Duodenal mucosa (tissue), 2 donors: ENCODE measurements around the gene SEMA4D.

Source experiments
- H3K27ac ChIP-seq: one replicate; pipeline ENCODE4 v1.7.0; 2013; ENCODE audit warnings: low read depth, low read length
- H3K27me3 ChIP-seq, 2 donors: one replicate each; pipeline ENCODE4 v1.7.0; 2013; ENCODE audit warnings: low read length in 2 of 2, control low read depth in 1 of 2; ENCODE audit not compliant: insufficient read depth in 2 of 2, control insufficient read depth in 1 of 2
- H3K36me3 ChIP-seq, 2 donors: one replicate each; pipeline ENCODE4 v1.7.0; 2013; ENCODE audit warnings: low read length in 2 of 2, control low read depth in 1 of 2; ENCODE audit not compliant: insufficient read depth in 2 of 2, control insufficient read depth in 1 of 2
- H3K4me1 ChIP-seq, 2 donors: one replicate each; pipeline ENCODE4 v1.7.0; 2013; ENCODE audit warnings: low read length in 2 of 2, control low read depth in 1 of 2; ENCODE audit not compliant: insufficient read depth in 2 of 2, control insufficient read depth in 1 of 2
- H3K4me3 ChIP-seq, 2 donors: one replicate each; pipeline ENCODE4 v1.7.0; 2013; ENCODE audit warnings: low read length in 2 of 2, low read depth in 1 of 2
- H3K9ac ChIP-seq, 2 donors: one replicate each; pipeline ENCODE4 v1.7.0; 2013; ENCODE audit warnings: low read length in 2 of 2, low read depth in 1 of 2
- H3K9me3 ChIP-seq, 2 donors: one replicate each; pipeline ENCODE4 v1.7.0; 2013; ENCODE audit warnings: low read length in 2 of 2, control low read depth in 1 of 2; ENCODE audit not compliant: control insufficient read depth in 1 of 2

SEMA4D gene

GRCh38 chr9:89404074-89404473 lies 93.8 kb downstream of the SEMA4D start:
- peaks cover 5 to 28% of the 10 kb centered on the region in 2 donors for H3K36me3 ChIP-seq
- H3K9me3 ChIP-seq: no peaks in the 10 kb centered on the region
- no peak overlapping the region for H3K4me3 ChIP-seq
- H3K27me3 ChIP-seq: no peaks in the 10 kb centered on the region
- no peak overlapping the region for H3K9ac ChIP-seq
- no peak overlapping the region for H3K27ac ChIP-seq
- peaks cover 30 to 35% of the 10 kb centered on the region in 2 donors for H3K4me1 ChIP-seq

GRCh38 chr9:89402695-89403427 lies 95.1 kb downstream of the SEMA4D start:
- Histone ChIP-seq H3K9ac (no peak overlapping the region), H3K4me1 (peaks cover 19 to 24% of the 10 kb centered on the region in 2 donors), H3K27me3 (no peaks in the 10 kb centered on the region), H3K4me3 (no peak overlapping the region), H3K27ac (no peak overlapping the region), H3K36me3 (peaks cover 8 to 39% of the 10 kb centered on the region in 2 donors), H3K9me3 (no peaks in the 10 kb centered on the region)

- Histone ChIP-seq H3K27me3 (no peaks in the 10 kb centered on the region), H3K9ac (no peak overlapping the region), H3K4me3 (no peak overlapping the region), H3K4me1 (peaks cover 4 to 13% of the 10 kb centered on the region in 2 donors), H3K27ac (no peak overlapping the region), H3K9me3 (no peaks in the 10 kb centered on the region), H3K36me3 (peaks cover 12 to 56% of the 10 kb centered on the region in 2 donors)
Measured at GRCh38 chr9:89400403-89401116, 97.4 kb downstream of the SEMA4D start.

DNA sequence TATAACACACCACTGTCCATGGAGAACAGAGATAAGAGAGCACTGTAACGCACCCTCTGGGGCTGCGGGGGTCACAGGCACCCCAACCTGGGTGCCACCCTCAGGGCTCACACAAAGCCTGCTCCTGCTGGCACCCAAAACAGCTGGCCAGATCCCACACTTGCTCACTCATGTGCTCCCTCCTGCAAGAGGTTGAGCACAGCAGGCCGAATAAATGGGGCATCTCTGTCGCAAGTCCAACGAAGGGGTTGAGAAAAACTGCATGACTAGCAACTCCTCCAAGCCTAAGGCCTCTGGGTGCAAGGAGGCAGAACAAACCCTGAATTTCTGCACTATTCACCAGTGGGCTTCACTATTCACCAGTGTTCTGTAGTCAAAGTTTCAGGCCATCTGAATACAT lies 99.3 kb downstream of the SEMA4D start:
- Histone ChIP-seq H3K4me3 (no peak overlapping the region), H3K4me1 (peaks cover 0 to 6% of the 10 kb centered on the region in 2 donors), H3K9ac (no peak overlapping the region), H3K27me3 (no peaks in the 10 kb centered on the region), H3K9me3 (no peaks in the 10 kb centered on the region), H3K36me3 (peaks cover 24 to 63% of the 10 kb centered on the region in 2 donors), H3K27ac (no peak overlapping the region)

DNA sequence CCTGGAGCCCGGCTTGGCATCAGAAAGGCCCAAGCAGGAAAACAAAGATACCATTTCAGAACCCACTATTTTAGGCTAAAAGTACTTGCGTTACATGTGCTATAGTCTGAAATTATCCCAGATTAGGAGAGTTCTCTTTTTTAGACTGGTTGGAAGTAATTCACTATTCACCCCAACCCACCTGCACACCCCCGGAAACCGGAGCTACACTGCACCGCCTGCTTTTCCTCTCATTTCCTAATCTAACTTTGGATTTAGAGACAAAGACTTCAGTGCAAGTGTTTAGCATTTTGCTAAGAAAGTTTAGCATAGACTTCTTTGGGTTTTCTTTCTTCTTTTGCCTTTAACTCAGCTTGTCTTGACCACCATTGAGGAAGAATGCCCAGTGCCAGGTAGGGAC lies 100.4 kb downstream of the SEMA4D start:
- Histone ChIP-seq H3K9ac (no peak overlapping the region), H3K27ac (no peak overlapping the region), H3K4me3 (no peak overlapping the region), H3K27me3 (no peaks in the 10 kb centered on the region), H3K36me3 (peaks cover 25 to 66% of the 10 kb centered on the region in 2 donors), H3K9me3 (no peaks in the 10 kb centered on the region), H3K4me1 (peaks cover 0 to 6% of the 10 kb centered on the region in 2 donors)

DNA sequence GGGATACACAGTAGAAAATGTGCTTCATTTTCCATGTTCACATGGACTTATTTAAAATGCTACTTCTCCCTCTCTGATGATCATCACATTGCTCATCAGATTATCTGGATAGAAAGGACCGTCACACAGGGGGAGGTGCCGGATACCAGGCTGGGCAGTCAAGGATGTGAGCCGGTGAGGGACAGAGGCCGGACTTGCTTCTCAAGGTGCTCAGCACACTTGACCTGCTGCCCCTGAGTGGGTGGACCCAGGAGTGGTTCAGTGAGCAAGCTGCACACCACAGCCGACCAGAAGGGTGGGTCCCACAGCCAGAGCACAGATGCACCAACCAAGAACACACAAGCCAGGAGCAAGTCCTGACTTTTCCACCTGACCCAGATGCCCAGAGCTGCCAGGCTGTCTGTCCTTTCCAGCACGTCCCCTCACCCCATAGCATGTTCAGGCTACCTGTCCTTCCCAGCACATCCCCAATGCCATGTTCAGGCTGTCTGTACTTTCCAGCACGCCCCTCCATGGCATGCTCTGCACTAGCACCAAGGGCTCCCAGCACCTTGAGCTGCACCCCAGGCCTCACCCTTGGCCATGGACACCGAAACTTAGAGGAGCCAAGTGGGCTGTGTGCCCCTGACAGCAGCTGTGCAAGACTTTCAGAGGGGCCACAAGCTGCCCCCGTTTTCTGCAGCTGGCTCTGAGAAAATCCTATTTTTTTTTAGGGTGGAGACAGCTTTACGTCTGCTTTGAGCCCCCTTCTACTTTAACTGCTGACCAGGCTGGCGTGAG lies 101.8 kb downstream of the SEMA4D start:
- Histone ChIP-seq H3K27ac (no peak overlapping the region), H3K27me3 (no peaks in the 10 kb centered on the region), H3K9ac (no peak overlapping the region), H3K36me3 (peaks cover 29 to 66% of the 10 kb centered on the region in 2 donors), H3K4me3 (no peak overlapping the region), H3K9me3 (no peaks in the 10 kb centered on the region), H3K4me1 (no peaks in the 10 kb centered on the region)

DNA sequence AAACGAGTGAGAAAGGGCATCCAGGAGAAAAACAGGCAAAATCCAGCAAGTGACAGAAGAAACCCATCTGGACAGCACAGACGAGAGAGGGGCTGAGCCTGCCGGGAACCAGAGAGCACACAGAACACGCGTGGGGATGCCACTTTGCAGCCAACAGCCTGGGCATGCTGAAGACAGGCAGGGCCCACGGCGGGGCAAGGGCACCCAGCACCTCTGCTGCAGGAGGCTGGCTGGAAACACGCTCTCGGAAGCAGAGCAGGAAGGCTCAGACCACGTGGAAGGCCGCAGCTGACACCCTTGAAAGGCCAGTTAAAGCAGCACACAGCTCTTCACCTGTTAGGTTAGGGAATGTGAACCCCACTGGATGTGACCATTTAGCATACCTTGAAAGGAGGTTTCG lies 103.5 kb downstream of the SEMA4D start:
- peaks cover 31 to 76% of the 10 kb centered on the region in 2 donors for H3K36me3 ChIP-seq
- H3K9me3 ChIP-seq: no peaks in the 10 kb centered on the region
- no peak overlapping the region for H3K27ac ChIP-seq
- no peaks in the 10 kb centered on the region for H3K4me1 ChIP-seq
- H3K9ac ChIP-seq: no peak overlapping the region
- H3K4me3 ChIP-seq: no peak overlapping the region
- no peaks in the 10 kb centered on the region for H3K27me3 ChIP-seq

DNA sequence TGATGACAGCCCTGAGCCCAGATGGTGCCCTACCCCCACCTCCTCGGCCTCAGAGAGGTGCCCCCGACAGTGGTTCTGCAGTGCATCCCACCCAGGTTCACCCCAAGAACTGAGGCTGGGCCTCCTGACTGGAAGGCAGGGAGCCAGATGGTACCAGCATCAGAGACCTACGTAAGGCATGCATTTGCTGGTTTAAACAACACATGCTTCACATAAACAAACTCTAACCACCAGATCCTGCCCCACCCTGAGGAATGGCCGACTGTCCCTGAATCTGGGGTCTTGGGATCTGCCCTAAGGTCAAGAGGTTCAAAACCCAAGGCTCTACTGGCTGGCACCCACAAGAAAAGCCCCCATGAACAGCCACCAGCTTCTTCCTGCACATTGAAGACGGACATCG lies 106.3 kb downstream of the SEMA4D start:
- Histone ChIP-seq H3K27ac (no peak overlapping the region), H3K9me3 (no peaks in the 10 kb centered on the region), H3K36me3 (peaks cover 37 to 80% of the 10 kb centered on the region in 2 donors), H3K4me3 (no peak overlapping the region), H3K4me1 (peaks cover 7 to 11% of the 10 kb centered on the region in 2 donors), H3K9ac (no peak overlapping the region), H3K27me3 (no peaks in the 10 kb centered on the region)

DNA sequence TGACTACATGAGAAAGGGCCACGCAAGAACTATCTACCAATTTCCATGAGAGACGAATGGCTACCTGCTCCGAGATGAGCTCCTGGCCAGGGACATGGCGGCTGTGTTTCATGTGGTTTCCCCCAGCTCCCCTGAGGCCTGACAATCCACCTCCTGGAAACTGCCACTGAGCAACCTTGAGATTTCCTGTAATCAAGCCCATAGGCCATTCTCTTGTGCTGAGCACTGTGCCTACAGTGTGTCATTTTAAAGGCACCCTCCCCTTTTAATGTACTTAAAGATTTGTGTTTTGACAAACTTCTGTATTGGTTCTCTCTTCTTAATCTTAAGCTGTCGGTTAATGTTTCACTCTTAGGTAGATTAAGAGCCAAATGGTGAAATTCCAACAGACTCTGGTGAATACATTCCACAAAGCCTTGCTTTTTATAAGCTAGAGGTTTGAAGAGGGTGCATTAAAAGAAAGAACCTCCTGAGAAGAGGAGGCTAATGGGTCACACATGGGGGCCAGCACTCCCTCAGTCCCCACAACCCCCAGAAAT lies 107.3 kb downstream of the SEMA4D start:
- Histone ChIP-seq H3K4me1 (peaks cover 7 to 11% of the 10 kb centered on the region in 2 donors), H3K4me3 (no peak overlapping the region), H3K27me3 (no peaks in the 10 kb centered on the region), H3K36me3 (peaks cover 38 to 80% of the 10 kb centered on the region in 2 donors), H3K9me3 (no peaks in the 10 kb centered on the region), H3K9ac (no peak overlapping the region), H3K27ac (no peak overlapping the region)
